HG03439 (cell line): Measurements from ENCODE around the gene OBI1.

Experiments used
- ATAC-seq: cut with Tn5 transposase; IDR thresholded peaks from one replicate; pipeline ENCODE4 v1.9.1; 2021; ENCODE audit warnings: mild to moderate bottlenecking, moderate library complexity; ENCODE audit not compliant: unreplicated experiment

Gene OBI1

GRCh38 chr13:78592584-78592983, 66.4 kb downstream of the OBI1 start:
- ATAC-seq, result no peak

- ATAC-seq, result no peak
These were observed 69.7 kb downstream of the OBI1 start for GRCh38 chr13:78589206-78589605.

- ATAC-seq, result no peak
These were observed 71.6 kb downstream of the OBI1 start for GRCh38 chr13:78587395-78587794.

DNA sequence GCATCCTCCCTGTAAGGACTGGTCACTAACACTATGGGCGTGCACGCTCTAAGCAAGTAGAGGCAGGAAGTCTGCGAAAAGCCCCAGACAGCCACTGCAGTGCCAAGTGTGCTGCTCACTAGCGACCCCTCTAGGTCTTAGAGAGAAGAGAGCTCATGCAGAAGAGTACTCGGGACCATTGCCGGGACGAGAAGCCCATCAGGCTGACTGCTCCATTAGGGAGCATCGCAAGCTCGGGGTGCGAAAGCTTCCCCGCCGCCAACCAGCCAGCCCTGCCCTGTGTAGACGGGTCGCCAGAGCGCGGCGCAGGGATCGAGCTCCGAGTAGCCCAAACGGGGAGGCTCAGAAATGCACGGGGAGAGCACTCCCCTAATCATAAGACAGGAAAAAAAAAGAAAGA, 72.2 kb downstream of the OBI1 start:
- no peak for ATAC-seq

GRCh38 chr13:78576261-78576660, 82.7 kb downstream of the OBI1 start:
- no peak for ATAC-seq

DNA sequence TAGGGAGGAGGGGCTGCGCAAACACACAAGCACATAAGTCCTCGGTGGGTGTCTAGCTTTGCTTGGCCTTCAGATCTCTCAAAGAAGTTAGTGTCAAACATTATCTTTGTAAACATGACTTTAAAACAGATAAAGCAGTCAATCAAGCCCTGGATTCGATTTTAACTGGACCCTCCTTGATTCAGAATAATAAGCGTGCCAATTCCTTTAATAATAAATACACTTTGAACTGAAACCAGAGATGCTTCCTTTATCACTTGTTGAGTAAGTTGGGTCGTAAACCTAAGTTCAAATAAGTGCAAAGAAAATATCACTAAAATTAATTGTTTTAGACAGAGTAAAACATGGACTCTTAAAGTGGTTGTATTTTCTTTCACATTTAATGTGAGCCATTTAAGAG, 86.5 kb downstream of the OBI1 start:
- ATAC-seq, result no peak

DNA sequence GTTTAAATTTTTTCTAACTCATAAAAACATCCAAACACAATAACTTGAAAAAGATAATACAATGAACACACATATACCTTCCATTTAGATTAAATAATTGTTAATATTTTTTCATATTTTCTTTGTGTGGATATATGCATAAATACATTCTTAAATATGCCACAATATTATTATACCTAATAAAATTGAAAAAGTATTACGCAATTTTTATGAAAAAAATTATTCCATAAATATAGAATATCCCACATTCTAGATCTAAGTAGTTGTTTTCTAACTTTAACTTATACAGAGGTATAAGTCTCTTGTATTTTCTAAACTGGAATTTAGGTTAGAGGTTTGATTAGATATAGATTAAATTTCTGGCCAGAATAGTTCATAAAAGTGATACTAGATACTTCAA, 89.9 kb downstream of the OBI1 start:
- ATAC-seq, result no peak

GRCh38 chr13:78566631-78567030, 92.3 kb downstream of the OBI1 start:
- no peak for ATAC-seq
